A549 (cell line): ENCODE measurements around the gene ULBP3. TPM values are rescaled to one million over a fixed set of nuclear protein-coding genes. Genes with fewer than 3 reads are reported as not detected.
"Not testable (repeated sequence)": the region's sequence is repeated elsewhere in the genome, so short reads cannot be mapped to it uniquely, and the experiment has no call there.

Source experiments
- ATAC-seq, 2 experiments: fragments of 200-7000 bp in 1 of 2; fragments of >200 bp in 1 of 2; cut with Nextera tagmentation in 1 of 2; cut with Tn5 transposase in 1 of 2; 3 replicates each; pipeline versions ENCODE4 v1.8.0 to v1.9.1; 2018 to 2020; ENCODE audit warnings: mild to moderate bottlenecking in 1 of 2, moderate library complexity in 1 of 2
- CTCF ChIA-PET: fragments of 300-600 bp; sonication (Branson Sonifier 250); formaldehyde crosslinking; extraction: SDS; loops from one replicate; lab custom pipeline; 2021; ENCODE audit warnings: antibody characterized with exemption, inconsistent platforms; lab: Yijun Ruan, JAX
- POLR2A ChIA-PET: fragments of 350-600 bp; formaldehyde crosslinking; extraction: SDS; loops from one replicate; lab custom pipeline; 2021; ENCODE audit warnings: antibody characterized with exemption, inconsistent platforms; lab: Yijun Ruan, JAX
- DNase-seq, 2 experiments: peaks; one replicate each; pipeline versions ENCODE4 v3.0.0 to v3.0.0-alpha.2; 2011 to 2016; ENCODE audit warnings: low read depth in 1 of 2, low spot score in 1 of 2
- FAIRE-seq: peaks from 2 replicates; lab custom pipeline; 2011; peaks lifted over from hg19 to GRCh38; lab: Jason Lieb, UNC
- H3K27ac ChIP-seq, 2 experiments: fragments of >200 bp; sonication (Bioruptor Twin); formaldehyde crosslinking; 3 replicates each; pipeline ENCODE4 v1.5.1; 2016 to 2017
- H3K4me1 ChIP-seq: fragments of >200 bp; sonication (Bioruptor Twin); formaldehyde crosslinking; 3 replicates; pipeline ENCODE4 v1.6.1; 2016
- H3K4me2 ChIP-seq: fragments of >200 bp; sonication (Bioruptor Twin); formaldehyde crosslinking; 3 replicates; pipeline ENCODE4 v1.6.1; 2016
- H3K4me3 ChIP-seq: fragments of >200 bp; sonication (Bioruptor Twin); formaldehyde crosslinking; 3 replicates; pipeline ENCODE4 v1.5.1; 2016
- H3K9me3 ChIP-seq: fragments of >200 bp; sonication (Bioruptor Twin); formaldehyde crosslinking; 3 replicates; pipeline ENCODE4 v1.6.1; 2016
- HDAC2 ChIP-seq: fragments of 200-600 bp; sonication (generic); IDR thresholded peaks from 2 replicates; pipeline ENCODE4 v1.6.1; 2016
- RAD21 ChIP-seq, 2 experiments: fragments of >200 bp in 1 of 2; sonication (Bioruptor Twin) in 1 of 2; formaldehyde crosslinking in 1 of 2; IDR thresholded peaks in 1 of 2; conservative IDR thresholded peaks in 1 of 2; 2 replicates in 1 of 2; 3 replicates in 1 of 2; pipeline ENCODE4 v1.6.1; 2012 to 2018; ENCODE audit warnings: inconsistent platforms in 1 of 2
- SMC3 ChIP-seq: fragments of >200 bp; sonication (Bioruptor Twin); formaldehyde crosslinking; IDR thresholded peaks from 3 replicates; pipeline ENCODE4 v1.6.1; 2018; ENCODE audit warnings: inconsistent platforms
- USF2 ChIP-seq: fragments of 450-650 bp; IDR thresholded peaks from 2 replicates; pipeline ENCODE4 v1.6.1; 2014; ENCODE audit warnings: antibody characterized with exemption
- WGBS: methylation state at CpG from one replicate; pipeline ENCODE4 v1.1.6; 2017; ENCODE audit errors: missing lambda C conversion rate; 5-methylcytosine and 5-hydroxymethylcytosine counted together
- polyA plus RNA-seq, 4 experiments: library from polyadenylated mRNA; depleted of rRNA in 3 of 4; stranded (reverse); fragments of >200 nt; fragmentation: RNase III in 1 of 4; extraction: RNeasy Plus Mini Kit Qiagen cat#74134 plus additional on column Dnase treatment in 1 of 4; gene quantifications; 2 replicates in 3 of 4; 3 replicates in 1 of 4; pipeline ENCODE4 v1.2.3, GENCODE V29; 2011 to 2017
- TF ChIP-seq, protein P1 (sequence below): fragments of >200 bp; sonication (Bioruptor Twin); formaldehyde crosslinking; IDR thresholded peaks from 3 replicates; pipeline ENCODE4 v1.5.1; 2016

The ULBP3 gene
- polyA plus RNA-seq, 2 of the 4 experiments (the other 2 are of a cell fraction): 2.7 to 3.4 TPM

- 21% methylated on average over 4 of the region's 6 CpGs for WGBS
- TF ChIP-seq HDAC2: no peak
- no peak for TF ChIP-seq USF2
- TF ChIP-seq, protein P1, sequence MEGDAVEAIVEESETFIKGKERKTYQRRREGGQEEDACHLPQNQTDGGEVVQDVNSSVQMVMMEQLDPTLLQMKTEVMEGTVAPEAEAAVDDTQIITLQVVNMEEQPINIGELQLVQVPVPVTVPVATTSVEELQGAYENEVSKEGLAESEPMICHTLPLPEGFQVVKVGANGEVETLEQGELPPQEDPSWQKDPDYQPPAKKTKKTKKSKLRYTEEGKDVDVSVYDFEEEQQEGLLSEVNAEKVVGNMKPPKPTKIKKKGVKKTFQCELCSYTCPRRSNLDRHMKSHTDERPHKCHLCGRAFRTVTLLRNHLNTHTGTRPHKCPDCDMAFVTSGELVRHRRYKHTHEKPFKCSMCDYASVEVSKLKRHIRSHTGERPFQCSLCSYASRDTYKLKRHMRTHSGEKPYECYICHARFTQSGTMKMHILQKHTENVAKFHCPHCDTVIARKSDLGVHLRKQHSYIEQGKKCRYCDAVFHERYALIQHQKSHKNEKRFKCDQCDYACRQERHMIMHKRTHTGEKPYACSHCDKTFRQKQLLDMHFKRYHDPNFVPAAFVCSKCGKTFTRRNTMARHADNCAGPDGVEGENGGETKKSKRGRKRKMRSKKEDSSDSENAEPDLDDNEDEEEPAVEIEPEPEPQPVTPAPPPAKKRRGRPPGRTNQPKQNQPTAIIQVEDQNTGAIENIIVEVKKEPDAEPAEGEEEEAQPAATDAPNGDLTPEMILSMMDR: peak; percentile 54
- TF ChIP-seq RAD21 (conservative IDR thresholded peaks at IDR 0.05 in 1 of 2, IDR thresholded peaks at IDR 0.05 in 1 of 2): peak; percentile 72 to 74
- peak; percentile 70 for TF ChIP-seq SMC3
- Histone ChIP-seq H3K4me3 (no peak overlapping the region), H3K27ac (no peak overlapping the region), H3K4me2 (no peak overlapping the region), H3K4me1 (no peaks in the 10 kb centered on the region), H3K9me3 (no peaks in the 10 kb centered on the region)
- DNase-seq (peak; percentile 50 to 53), ATAC-seq (peak; percentile 69 to 86; a peak in 5 of 6 replicates), FAIRE-seq (no peak)
- CTCF ChIA-PET: interaction anchor here (0.6 to 3.4 kb wide), 28 partner anchors 9 to 840 kb away, joined by 3 to 24 read pairs (median 4); partner anchors contain the start of gene RAET1L
- POLR2A ChIA-PET: interaction anchor here (0.6 kb wide), 1 partner anchor 1309 kb away, joined by 4 read pairs; no protein-coding TSS in a partner anchor
Measured at GRCh38 chr6:150016324-150017185, 52.4 kb downstream of the ULBP3 start.

- 25% methylated on average over 6 of the region's 15 CpGs for WGBS
- H3K27ac ChIP-seq, H3K4me3 ChIP-seq, H3K4me1 ChIP-seq, H3K9me3 ChIP-seq, POLR2A ChIA-PET, DNase-seq, FAIRE-seq: not testable (repeated sequence)
- ATAC-seq: peak; percentile 62 to 68; a peak in 5 of 6 replicates
- CTCF ChIA-PET: interaction anchor here (3.4 kb wide), 1 partner anchor 8 kb away, joined by 24 read pairs; no protein-coding TSS in a partner anchor
- peak overlapping the region; percentile 36; the same call in 2 of the 3 replicates for H3K4me2 ChIP-seq
Measured at GRCh38 chr6:150015281-150016001, 53.5 kb downstream of the ULBP3 start.

GRCh38 chr6:150014623-150015280, 54.2 kb downstream of the ULBP3 start:
- H3K4me1 ChIP-seq, DNase-seq, POLR2A ChIA-PET, H3K9me3 ChIP-seq, CTCF ChIA-PET, H3K4me3 ChIP-seq, FAIRE-seq, ATAC-seq, H3K27ac ChIP-seq: not testable (repeated sequence)
- WGBS: 65% methylated on average over 4 of the region's 50 CpGs
- H3K4me2 ChIP-seq: peak overlapping the region; percentile 36

- ATAC-seq, H3K4me2 ChIP-seq, POLR2A ChIA-PET, H3K4me1 ChIP-seq, CTCF ChIA-PET, H3K9me3 ChIP-seq, H3K4me3 ChIP-seq, H3K27ac ChIP-seq, FAIRE-seq, DNase-seq: not testable (repeated sequence)
- 56% methylated on average over 8 of the region's 24 CpGs for whole genome bisulfite sequencing
Measured at GRCh38 chr6:150013785-150014622, 54.9 kb downstream of the ULBP3 start.

DNA sequence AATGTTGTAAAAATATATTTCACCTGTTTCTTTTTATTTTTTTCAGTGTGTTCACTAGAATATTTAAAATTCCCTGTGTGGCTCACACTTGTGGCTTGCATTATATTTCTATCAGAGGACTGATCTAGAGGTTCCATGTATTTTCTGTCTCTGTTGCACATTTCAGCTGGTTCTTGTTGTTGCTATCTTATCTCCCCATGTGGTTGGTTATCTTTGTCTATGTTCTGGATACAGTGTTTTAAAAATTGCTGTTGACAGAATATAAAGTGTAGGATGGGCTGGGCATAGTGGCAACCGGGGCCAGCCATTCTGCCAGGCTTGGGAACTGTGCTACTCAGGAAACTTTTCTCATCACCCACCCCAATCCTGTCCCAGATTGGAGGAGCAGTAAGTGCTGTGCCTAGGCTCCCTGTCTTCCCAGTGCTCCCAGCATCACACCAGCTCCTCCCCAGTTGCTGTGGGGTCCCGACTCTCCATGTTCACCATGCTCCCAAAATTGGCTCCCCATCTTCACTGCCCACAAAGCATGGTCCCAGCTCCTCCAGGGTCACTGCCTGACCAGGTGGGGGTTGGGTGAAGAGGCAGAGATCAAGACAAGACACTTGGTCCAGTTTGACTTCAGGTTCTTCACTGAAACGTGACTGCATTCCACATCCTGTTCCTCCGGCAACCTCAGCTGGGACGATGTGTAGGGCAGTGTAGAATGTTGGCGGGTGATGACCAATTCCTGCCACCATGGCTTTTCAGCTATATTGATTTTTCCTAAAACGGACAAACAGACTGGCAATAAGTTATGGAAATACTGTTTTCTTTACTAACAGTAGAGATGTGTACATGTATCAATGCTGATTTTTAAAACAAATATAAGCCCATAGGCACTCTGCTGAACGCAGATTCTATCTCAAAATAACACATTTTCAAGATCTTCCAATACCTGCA, 55.8 kb downstream of the ULBP3 start:
- CTCF ChIA-PET, H3K4me3 ChIP-seq, POLR2A ChIA-PET, DNase-seq, FAIRE-seq, H3K4me2 ChIP-seq, H3K4me1 ChIP-seq, ATAC-seq, H3K27ac ChIP-seq, H3K9me3 ChIP-seq: not testable (repeated sequence)
- 40% methylated on average over 8 of the region's 8 CpGs for WGBS
